HepG2 (cell line): ENCODE measurements around the gene SFXN1. TPM values are rescaled to one million over a fixed set of nuclear protein-coding genes. Genes with fewer than 3 reads are reported as not detected.

Source experiments
- DZIP1 ChIP-seq: sonication (generic); formaldehyde crosslinking; IDR thresholded peaks from 2 replicates; pipeline ENCODE4 v1.5.0; 2020; ENCODE audit warnings: mild to moderate bottlenecking, missing genetic modification reagents
- GATAD1 ChIP-seq: IDR thresholded peaks from 2 replicates; pipeline ENCODE4 v1.6.1; 2016; ENCODE audit warnings: missing genetic modification reagents, missing compliant biosample characterization
- MAFG ChIP-seq: sonication (generic); formaldehyde crosslinking; IDR thresholded peaks from 2 replicates; pipeline ENCODE4 v1.5.1; 2020; ENCODE audit warnings: mild to moderate bottlenecking, missing genetic modification reagents
- MIER2 ChIP-seq: IDR thresholded peaks from 2 replicates; pipeline ENCODE4 v1.6.1; 2016; ENCODE audit warnings: missing biosample characterization, missing genetic modification reagents
- NFE2L2 ChIP-seq: fragments of 150-350 bp; IDR thresholded peaks from 2 replicates; pipeline ENCODE4 v1.6.1; 2014; ENCODE audit warnings: low read length
- PHF20 ChIP-seq: sonication (generic); formaldehyde crosslinking; IDR thresholded peaks from 2 replicates; pipeline ENCODE4 v1.5.0; 2020; ENCODE audit warnings: mild to moderate bottlenecking, missing genetic modification reagents
- PLRG1 ChIP-seq: fragments of 450-650 bp; conservative IDR thresholded peaks from 2 replicates; pipeline ENCODE4 v1.6.1; 2016
- POLR2G ChIP-seq: fragments of 200-400 bp; formaldehyde crosslinking; IDR thresholded peaks from 2 replicates; pipeline ENCODE4 v1.6.1; 2018; ENCODE audit warnings: mild to moderate bottlenecking, low read depth, low read length, moderate library complexity
- SALL2 ChIP-seq: sonication (generic); formaldehyde crosslinking; IDR thresholded peaks from 2 replicates; pipeline ENCODE4 v1.8.1; 2023; ENCODE audit warnings: mild to moderate bottlenecking, missing genetic modification reagents, inconsistent platforms
- SRSF4 ChIP-seq: fragments of 200-400 bp; formaldehyde crosslinking; IDR thresholded peaks from one replicate; pipeline ENCODE4 v1.6.1; 2018; ENCODE audit warnings: mild to moderate bottlenecking, low read depth, low read length, moderate library complexity; ENCODE audit not compliant: poor library complexity, severe bottlenecking
- THAP11 ChIP-seq: IDR thresholded peaks from 2 replicates; pipeline ENCODE4 v1.6.1; 2016; ENCODE audit warnings: missing biosample characterization, missing genetic modification reagents
- THAP9 ChIP-seq: sonication (generic); formaldehyde crosslinking; IDR thresholded peaks from 2 replicates; pipeline ENCODE4; 2020; ENCODE audit warnings: missing genetic modification reagents, mild to moderate bottlenecking, borderline replicate concordance
- UBTF ChIP-seq: sonication (generic); formaldehyde crosslinking; IDR thresholded peaks from 2 replicates; pipeline ENCODE4 v1.4.0; 2020; ENCODE audit warnings: mild to moderate bottlenecking, missing genetic modification reagents
- ZBTB1 ChIP-seq: sonication (generic); formaldehyde crosslinking; IDR thresholded peaks from 2 replicates; pipeline ENCODE4 v1.4.0; 2020; ENCODE audit warnings: missing genetic modification reagents, borderline replicate concordance
- ZNF790 ChIP-seq: sonication (generic); formaldehyde crosslinking; IDR thresholded peaks from 2 replicates; pipeline ENCODE4 v1.8.0; 2022; ENCODE audit warnings: missing genetic modification reagents, mild to moderate bottlenecking, borderline replicate concordance
- ZNF841 ChIP-seq: sonication (generic); formaldehyde crosslinking; IDR thresholded peaks from 2 replicates; pipeline ENCODE4 v1.8.1; 2023; ENCODE audit warnings: missing genetic modification reagents, borderline replicate concordance
- ZSCAN12 ChIP-seq: sonication (generic); formaldehyde crosslinking; IDR thresholded peaks from 2 replicates; pipeline ENCODE4 v1.9.0; 2021; ENCODE audit warnings: mild to moderate bottlenecking, missing genetic modification reagents
- polyA plus RNA-seq, 8 experiments: library from polyadenylated mRNA; depleted of rRNA in 3 of 8; stranded (reverse) in 7 of 8; unstranded in 1 of 8; fragments of >200 nt; fragmentation: Illumina TruSeq in 4 of 8; extraction: Trizol in 4 of 8; gene quantifications; 2 replicates each; pipeline versions ENCODE4 v1.2.1 to v1.2.3, GENCODE V29; 2011 to 2016; ENCODE audit warnings: low read depth in 4 of 8, missing spikeins in 1 of 8, mixed read lengths in 1 of 8; ENCODE audit not compliant: insufficient read depth in 1 of 8
- total RNA-seq, 5 experiments: library from RNA; depleted of rRNA; stranded (reverse); fragments of >200 nt; fragmentation: Illumina TruSeq; extraction: Trizol; gene quantifications; 2 replicates each; pipeline ENCODE4 v1.2.3, GENCODE V29; 2016; ENCODE audit warnings: low read depth in 1 of 5
- TF ChIP-seq, protein P1 (sequence below): sonication (generic); formaldehyde crosslinking; IDR thresholded peaks from 2 replicates; pipeline ENCODE4 v1.4.0; 2020; ENCODE audit warnings: missing genetic modification reagents

Gene SFXN1
- total and polyA plus RNA-seq, 2 of the 13 experiments (the other 11 are each of a cell fraction or from before 2014, with no cell fraction given): 122 to 135 TPM

DNA sequence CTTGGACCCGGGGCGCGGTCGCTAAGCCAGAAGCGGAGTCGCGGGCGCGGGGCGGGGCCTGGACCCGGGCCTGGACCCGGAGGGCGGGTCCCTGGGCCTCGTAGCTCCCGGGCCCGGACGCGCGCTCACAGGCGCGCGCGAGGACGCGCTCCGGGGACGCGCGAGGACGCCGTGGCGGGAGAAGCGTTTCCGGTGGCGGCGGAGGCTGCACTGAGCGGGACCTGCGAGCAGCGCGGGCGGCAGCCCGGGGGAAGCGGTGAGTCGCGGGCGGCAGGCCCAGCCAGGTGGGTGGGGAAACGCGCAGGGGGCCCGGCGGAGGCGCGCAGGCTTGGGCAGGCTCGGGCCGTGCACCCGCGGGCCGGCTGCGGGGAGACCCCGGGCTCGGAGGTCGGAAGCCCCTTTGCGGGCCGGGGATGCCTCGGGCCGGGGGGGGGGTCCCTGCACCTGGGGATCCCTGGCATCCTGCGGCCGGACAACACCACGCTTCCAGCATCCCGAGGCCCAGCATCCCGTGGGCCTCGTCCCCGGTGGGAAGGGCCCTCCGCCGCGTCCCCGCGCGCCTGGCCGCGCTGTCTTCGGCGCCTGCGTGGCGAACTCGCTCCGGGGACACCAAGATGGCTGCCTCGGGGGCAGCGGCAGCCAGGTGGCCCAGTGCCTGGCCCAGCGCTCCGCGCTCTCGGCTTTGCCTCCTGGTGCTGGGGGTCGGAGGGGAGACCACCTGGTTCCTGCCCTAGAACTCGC lies at the start of gene SFXN1 (continued):
- TF ChIP-seq THAP9 (CRISPR knock-in tag): 0 out of 2 replicates have a peak, but pooled peaks have one; percentile 22
- TF ChIP-seq UBTF (CRISPR knock-in tag): peak; percentile 74
- TF ChIP-seq PLRG1: no peak
- no peak for TF ChIP-seq NFE2L2
- TF ChIP-seq ZSCAN12 (CRISPR knock-in tag): 0 out of 2 replicates have a peak, but pooled peaks have one; percentile 23
- no peak for TF ChIP-seq SALL2 (CRISPR knock-in tag)
- no peak for TF ChIP-seq ZBTB1 (CRISPR knock-in tag)
- no peak for TF ChIP-seq MIER2
- peak; percentile 21; the same call in 1 of the 2 replicates for TF ChIP-seq GATAD1 (CRISPR knock-in tag)
- TF ChIP-seq ZNF841 (CRISPR knock-in tag): no peak
- peak; percentile 74 for TF ChIP-seq POLR2G
- TF ChIP-seq MAFG (CRISPR knock-in tag): no peak
- no peak for TF ChIP-seq DZIP1 (CRISPR knock-in tag)
- no peak for TF ChIP-seq SRSF4
- TF ChIP-seq, protein P1, sequence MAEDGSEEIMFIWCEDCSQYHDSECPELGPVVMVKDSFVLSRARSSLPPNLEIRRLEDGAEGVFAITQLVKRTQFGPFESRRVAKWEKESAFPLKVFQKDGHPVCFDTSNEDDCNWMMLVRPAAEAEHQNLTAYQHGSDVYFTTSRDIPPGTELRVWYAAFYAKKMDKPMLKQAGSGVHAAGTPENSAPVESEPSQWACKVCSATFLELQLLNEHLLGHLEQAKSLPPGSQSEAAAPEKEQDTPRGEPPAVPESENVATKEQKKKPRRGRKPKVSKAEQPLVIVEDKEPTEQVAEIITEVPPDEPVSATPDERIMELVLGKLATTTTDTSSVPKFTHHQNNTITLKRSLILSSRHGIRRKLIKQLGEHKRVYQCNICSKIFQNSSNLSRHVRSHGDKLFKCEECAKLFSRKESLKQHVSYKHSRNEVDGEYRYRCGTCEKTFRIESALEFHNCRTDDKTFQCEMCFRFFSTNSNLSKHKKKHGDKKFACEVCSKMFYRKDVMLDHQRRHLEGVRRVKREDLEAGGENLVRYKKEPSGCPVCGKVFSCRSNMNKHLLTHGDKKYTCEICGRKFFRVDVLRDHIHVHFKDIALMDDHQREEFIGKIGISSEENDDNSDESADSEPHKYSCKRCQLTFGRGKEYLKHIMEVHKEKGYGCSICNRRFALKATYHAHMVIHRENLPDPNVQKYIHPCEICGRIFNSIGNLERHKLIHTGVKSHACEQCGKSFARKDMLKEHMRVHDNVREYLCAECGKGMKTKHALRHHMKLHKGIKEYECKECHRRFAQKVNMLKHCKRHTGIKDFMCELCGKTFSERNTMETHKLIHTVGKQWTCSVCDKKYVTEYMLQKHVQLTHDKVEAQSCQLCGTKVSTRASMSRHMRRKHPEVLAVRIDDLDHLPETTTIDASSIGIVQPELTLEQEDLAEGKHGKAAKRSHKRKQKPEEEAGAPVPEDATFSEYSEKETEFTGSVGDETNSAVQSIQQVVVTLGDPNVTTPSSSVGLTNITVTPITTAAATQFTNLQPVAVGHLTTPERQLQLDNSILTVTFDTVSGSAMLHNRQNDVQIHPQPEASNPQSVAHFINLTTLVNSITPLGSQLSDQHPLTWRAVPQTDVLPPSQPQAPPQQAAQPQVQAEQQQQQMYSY: no peak
- TF ChIP-seq THAP11: no peak
- no peak for TF ChIP-seq PHF20 (CRISPR knock-in tag)
- TF ChIP-seq ZNF790 (CRISPR knock-in tag): no peak; the same call in 1 of the 2 replicates
